Body of pancreas (tissue), 4 donors: ENCODE data around the gene CELSR3.

Experiments
- POLR2A ChIP-seq, 3 donors: fragments of 450-650 bp; IDR thresholded peaks; one replicate each; pipeline ENCODE4 v1.6.1; 2016; ENCODE audit warnings: antibody characterized with exemption in 3 of 3, mild to moderate bottlenecking in 2 of 3
- TF ChIP-seq, protein P1 (sequence below), 7 experiments: fragments of 450-650 bp in 4 of 7; fragments of 200-600 bp in 3 of 7; sonication (generic) in 3 of 7; IDR thresholded peaks; one replicate each; pipeline ENCODE4 v1.5.1; 2016 to 2019; ENCODE audit warnings: antibody characterized with exemption in 7 of 7

- TF ChIP-seq, protein P1, sequence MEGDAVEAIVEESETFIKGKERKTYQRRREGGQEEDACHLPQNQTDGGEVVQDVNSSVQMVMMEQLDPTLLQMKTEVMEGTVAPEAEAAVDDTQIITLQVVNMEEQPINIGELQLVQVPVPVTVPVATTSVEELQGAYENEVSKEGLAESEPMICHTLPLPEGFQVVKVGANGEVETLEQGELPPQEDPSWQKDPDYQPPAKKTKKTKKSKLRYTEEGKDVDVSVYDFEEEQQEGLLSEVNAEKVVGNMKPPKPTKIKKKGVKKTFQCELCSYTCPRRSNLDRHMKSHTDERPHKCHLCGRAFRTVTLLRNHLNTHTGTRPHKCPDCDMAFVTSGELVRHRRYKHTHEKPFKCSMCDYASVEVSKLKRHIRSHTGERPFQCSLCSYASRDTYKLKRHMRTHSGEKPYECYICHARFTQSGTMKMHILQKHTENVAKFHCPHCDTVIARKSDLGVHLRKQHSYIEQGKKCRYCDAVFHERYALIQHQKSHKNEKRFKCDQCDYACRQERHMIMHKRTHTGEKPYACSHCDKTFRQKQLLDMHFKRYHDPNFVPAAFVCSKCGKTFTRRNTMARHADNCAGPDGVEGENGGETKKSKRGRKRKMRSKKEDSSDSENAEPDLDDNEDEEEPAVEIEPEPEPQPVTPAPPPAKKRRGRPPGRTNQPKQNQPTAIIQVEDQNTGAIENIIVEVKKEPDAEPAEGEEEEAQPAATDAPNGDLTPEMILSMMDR (IDR thresholded peaks at IDR 0.05) = no peak
- TF ChIP-seq POLR2A (IDR thresholded peaks at IDR 0.05) = no peak
Measured at GRCh38 chr3:48689384-48689783, 26.7 kb upstream of the CELSR3 start.
